ENCODE data around the gene UCN2. TPM values are rescaled to one million over a fixed set of nuclear protein-coding genes. Genes with fewer than 3 reads are reported as not detected.
A peak's percentile ranks its signal among the peaks of the same experiment; 100 is the strongest.
"Not testable (repeated sequence)": the region's sequence is repeated elsewhere in the genome, so short reads cannot be mapped to it uniquely, and the experiment has no call there.

The UCN2 gene
- total RNA-seq, 1 donor from 2014 or later = not detected

DNA sequence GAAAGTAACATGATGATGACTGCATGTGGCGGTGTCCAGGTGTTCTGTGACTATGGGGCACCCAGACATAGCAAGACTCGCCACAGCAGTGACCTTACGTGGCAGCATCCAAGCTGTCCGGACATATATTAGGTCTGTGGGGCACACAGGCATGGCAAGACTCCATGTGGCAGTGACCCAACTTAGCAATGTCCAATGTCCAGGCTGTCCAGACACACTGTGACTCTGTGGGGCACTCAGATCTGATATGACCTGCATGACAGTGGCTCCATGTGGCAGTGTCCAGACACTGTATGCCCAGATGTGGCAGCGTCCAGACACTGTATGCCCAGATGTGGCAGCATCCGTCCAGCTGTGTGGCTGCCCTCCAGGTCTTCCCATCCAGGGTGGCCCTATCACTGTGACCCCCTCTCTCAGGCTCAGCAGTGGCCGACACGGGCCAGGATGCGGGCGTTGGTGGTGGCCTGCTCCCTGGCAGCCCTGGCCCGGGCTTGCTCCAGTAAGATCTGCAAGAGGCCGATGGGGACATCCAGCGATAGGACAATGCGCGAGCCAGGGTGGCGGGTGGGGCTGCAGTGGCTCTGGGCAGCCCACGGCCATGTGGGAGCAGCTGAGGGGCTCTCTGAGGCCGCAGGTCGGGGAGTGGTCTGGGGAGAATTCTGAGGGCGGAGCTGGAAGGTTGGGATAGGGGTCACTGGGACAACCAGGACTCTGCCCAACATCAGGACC, 1.1 kb downstream of the UCN2 start:
- no peak for DNase-seq (ENCODE audit: low spot score)

DNA sequence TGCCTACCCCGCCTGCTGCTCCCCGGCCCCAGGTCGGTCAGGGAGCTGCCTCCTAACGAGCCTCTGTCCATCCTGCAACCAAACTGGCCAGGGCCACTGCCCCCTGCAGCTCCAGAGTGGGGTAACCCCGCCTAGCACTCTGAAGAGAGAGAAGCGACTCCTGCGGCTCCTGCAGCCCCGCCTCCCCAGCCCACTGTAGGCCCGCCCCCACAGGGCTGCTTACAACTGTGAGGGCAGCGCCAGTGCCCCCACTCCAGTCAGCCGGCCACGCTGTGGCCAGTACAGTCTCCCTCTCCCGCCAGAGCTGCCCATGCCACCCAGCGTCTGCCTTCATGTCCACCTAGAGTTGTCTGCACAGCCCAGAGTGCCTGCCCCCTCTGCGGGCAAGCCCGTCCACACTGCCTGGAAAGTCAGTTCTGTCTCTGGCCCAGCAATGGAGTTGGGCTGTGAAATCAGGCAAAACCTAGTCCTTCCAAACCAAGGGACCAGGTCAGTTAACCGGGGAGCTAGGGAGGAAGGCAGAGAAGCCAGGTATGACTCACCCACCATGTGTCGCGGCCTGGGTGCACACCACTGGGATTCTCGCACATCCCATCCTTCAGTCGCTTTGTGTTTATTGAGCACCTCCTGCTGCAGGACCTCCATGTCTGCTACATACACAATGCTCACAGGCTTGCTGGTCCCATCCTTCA, 2.4 kb downstream of the UCN2 start:
- peak; percentile 32 for DNase-seq (ENCODE audit: low spot score)

DNA sequence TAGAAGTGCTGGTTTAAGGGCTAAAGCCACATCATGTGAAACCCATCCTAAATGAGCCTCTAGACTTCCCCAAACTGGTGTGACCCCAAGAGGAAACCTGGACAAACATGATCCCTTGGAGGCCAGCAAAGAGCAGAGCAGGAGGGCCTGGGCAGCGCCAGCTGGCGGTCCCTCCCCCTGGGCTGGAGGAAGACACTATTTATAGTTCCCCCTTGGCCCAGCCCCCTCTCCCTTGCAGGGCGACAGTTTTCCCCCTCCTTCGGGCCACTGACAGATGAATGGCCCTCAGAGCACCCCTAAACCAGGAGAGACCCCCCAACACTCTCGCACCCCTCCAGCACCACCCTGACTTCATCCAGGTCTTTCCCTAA, 2.9 kb downstream of the UCN2 start:
- DNase-seq (ENCODE audit: low spot score) = no peak

DNA sequence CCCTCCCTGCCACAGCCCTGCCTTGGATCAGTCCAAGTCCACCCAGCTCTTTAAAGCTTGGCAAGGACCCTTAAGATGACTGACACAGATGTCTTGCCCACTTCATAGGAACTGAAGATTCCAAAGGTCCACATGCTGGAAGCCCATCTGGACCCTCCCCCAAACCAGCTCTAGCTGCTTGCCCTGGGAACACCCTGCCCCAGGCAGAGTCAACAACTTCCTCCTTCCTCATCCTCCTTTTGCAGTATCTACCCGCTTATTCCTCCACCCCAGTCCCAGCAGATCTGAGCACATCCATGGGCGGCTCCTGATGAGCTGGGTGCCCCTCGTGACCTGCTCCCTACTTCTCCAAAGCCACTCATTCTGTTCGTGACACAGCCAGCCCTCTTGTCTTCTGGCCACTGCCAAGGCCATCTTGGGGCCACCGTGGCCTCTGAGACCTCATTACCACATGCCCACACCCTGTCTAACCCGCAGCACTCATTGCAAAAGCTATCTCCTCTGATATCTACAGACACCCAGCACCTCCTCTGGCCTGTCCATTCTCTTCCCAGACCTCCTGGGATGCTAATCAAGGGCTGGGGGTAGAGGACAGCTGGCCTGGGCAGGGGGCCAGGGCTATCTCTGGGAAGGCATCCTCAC, 5.0 kb downstream of the UCN2 start:
- DNase-seq (ENCODE audit: low spot score) = no peak

DNA sequence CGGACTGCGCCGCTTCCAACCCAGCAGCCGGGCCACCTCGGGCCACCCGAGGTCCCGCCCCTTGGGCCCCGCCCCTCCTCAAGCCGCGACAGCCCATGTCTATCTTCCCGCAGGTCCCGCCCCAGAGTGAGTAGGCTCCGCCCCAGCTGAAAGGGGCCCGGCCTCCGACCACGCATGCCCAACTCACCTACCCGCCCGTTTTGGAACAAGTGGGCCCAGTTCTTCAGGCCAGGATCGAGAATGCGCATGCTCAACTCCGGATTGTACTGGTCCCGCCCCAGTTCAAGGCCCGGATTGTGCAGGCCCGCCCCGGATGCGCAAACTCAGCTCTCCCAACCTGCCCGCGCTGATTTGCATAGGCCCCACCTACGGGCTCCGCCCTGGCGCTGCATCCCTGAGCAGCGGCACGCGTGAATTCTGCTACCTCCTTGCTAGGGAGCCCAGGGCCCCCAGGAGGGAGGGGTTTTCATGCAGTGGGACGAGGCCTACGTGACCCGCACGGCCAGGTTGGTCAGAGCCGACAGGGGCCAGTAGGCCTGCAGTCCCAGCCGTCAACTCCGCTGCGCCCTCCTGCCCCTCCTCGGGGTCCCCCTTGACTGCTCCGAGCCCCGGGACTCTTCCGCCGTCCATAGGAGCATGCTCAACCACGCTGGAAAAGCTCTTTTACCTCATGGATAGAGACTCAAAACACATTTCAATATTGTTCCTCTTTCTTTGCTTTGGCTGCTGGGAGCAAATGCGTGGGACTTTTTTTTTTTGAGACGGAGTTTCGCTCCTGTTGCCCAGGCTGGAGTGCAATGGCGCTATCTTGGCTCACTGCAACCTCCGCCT, 6.6 kb downstream of the UCN2 start, which contains the start of gene PFKFB4:
PFKFB4 (minus strand) TSS at position 8 of the 831 bp plus-strand sequence. CDS start 26 bp downstream, outside the sequence.
- peak; percentile 100 for DNase-seq (ENCODE audit: low spot score)

DNA sequence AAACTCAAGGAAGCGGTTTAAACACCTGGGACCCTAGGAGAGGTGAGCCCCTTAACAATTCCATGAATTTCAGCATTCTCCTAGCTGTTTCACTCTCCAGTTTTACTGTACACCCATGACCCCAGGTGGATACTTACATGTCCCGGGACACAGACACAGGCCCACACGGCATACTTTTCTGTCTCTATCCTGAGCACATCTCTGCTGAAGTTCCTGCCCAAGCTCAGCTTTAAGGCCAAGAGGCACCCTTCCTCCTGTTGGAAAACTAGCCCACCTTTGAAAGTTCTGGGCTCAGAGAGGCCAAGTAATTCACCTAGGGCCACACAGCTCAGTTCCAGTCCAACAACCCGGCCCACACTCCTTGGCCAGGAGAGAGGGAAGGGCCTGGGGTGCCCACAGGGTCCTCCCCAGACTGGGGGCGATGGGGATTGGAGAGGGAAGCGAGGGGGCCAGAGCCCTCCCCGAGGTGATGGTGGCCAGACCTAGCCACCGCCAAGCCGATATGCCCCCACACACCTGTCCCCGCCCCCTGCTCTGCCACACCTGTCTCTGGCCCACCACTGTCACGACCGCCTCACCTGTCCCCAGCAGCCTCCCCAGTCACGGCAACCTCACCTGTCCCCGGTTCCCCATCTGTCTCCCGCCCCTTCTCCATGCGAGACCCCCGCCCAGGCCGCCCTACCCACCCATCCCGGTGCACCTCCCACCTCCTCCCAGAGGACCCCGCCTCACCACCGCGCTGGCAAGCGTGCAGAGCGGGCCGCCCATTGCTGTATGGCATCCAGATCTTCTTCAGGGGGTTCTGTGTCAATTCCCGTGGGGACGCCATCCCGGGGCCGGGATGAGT, 7.4 kb downstream of the UCN2 start:
- no peak for DNase-seq (ENCODE audit: low spot score)

DNA sequence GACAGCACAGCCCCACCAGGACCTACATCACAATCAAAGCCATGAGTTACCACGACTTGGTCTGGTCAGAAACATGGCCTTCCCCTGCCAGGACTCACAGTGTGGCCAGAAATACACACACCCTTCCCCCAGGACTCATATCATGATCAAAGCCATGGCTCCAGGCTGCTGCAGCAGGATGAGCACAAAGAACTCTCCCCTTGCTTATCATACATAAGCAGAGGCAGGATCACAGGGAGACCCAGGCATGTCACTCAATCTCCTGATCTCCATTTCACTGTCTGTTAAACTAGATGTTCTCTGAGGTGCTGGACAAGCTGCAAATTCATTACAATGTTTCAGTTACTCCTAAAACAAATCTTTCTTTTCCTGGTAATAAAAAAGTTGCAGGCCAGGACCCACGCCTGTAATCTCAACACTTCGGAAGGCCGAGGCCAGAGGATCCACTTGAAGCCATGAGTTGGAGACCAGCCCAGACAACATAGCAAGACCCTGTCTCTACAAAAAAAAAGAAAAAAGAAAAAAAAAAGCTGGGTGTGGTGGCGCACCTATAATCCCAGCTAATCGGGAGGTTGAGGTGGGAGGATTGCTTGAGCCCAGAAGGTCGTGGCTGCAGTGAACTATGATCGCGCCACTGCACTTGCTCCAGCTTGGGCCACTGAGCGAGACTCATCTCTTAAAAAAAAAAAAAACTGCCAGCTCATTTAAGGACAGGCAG, 8.2 kb downstream of the UCN2 start:
- DNase-seq (ENCODE audit: low spot score) = no peak

DNA sequence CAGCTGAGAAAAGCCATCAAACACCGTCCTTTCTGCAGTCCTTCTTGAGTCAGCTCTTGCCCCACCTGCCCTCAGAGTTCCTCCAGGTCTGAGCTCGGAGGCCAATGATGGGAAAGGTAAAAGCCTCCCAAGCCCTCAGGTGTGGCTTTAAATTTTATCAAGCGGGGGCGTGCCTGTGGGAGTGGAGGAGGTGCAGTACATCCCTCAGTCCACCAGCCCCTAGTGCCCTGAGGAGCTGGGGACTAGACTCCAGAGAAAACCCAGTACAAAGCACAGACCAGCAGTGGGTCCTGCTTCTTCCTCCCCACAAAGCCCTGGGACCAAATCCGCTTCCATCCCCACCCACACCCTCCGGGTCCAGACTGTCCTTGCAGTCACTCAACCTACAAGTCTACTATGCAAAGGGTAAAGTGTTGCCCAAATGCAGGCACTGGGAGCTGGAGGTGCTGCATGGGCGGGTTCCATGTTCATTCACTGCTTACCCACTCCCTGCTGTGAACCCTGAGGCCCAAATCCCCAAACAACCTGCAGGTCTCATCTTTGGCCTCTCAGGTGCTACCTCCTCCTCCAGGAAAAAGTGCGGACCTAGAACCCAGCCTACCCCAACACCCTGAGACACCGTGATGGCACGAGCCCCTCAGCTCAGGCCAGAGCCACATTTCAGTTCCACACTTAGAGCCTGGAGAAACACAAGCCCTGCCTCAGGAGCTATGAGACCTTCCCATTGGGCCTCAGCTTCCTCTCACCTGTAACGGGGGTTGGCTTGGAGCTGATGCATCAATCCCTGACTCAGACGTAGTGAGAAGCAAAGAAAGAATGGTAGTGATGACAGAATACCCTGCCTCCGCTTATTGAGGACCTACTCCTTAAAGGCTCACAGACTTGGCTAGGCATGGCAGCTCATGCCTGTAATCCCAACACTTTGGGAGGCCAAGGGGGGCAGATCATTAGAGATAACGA, 9.4 kb downstream of the UCN2 start:
- DNase-seq (ENCODE audit: low spot score) = no peak

DNA sequence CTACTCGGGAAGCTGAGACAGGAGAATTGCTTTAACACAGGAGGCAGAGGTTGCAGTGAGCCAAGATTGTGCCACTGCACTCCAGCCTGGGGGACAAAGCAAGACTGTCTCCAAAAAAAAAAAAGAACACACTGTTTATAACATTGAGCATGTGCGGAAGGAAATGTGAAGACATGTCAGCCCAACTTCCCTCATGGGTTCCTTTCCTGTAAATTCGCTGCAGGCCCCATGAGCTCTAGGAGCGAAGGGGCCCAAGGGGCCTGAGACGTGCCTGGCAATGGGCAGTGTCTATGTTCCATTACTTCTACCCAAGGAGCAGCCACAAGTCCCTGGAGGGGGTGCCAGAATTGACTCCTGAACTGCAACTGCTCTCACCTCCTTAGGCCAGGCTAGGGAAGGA, 10.2 kb downstream of the UCN2 start:
- no peak for DNase-seq (ENCODE audit: low spot score)

DNA sequence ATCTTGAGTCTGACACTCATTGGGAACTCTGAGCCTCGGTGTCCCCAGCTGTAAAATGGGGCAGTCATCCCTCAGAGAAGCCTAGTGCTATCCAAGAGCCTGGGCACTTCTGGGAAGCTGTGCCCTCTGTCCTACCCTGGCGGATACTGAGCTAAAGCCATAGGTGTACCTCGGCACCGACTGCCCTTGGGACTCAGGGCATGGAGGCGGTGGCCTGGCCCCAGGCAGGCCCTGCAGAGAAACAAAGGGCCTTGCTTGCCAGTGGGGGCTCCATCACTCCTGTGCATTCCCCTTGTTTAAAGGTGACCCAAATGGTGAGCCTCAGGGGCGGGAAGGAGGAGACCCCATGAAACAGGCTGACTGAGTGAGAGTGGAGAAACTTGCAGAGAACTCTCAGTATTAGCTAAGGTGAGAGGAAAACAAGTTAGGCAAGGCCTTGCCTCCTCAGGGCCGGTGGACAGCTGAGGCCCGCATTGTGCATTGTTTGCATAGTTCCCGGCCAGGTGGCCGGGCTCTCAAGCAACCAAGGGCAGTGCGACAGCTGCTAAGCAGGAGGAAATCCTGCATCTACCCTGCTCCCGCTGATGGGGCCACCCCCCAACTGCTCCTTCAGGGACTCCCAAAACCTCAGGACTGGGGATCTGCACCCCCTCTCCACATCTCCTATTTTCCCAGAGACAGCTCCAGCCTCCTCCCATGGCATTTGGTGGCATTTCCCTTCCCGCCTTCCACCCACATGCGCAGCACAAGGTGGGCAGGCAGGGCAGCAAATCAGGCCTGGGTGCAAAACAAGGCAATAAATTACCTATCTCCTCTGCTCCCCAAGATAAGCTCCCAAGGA, 11.2 kb downstream of the UCN2 start:
- no peak for DNase-seq (ENCODE audit: low spot score)

DNA sequence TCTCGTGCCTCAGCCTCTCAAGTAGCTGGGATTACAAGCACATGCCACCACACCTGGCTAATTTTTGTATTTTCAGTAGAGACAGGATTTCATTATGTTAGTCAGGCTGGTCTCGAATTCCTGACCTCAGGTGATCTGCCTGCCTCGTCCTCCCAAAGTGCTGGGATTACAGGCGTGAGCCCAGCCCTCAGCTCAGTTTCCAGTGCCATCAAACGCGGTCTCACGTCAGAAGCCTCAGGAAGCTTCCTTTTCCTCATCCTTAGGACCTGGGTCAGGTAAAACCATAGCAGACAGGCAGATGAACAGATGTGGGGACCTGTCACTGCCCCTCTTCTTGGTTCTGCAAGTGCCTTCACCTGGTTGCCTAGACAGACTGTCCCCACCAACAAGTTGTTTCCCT, 11.9 kb downstream of the UCN2 start:
- not testable (repeated sequence) for DNase-seq (ENCODE audit: low spot score)

DNA sequence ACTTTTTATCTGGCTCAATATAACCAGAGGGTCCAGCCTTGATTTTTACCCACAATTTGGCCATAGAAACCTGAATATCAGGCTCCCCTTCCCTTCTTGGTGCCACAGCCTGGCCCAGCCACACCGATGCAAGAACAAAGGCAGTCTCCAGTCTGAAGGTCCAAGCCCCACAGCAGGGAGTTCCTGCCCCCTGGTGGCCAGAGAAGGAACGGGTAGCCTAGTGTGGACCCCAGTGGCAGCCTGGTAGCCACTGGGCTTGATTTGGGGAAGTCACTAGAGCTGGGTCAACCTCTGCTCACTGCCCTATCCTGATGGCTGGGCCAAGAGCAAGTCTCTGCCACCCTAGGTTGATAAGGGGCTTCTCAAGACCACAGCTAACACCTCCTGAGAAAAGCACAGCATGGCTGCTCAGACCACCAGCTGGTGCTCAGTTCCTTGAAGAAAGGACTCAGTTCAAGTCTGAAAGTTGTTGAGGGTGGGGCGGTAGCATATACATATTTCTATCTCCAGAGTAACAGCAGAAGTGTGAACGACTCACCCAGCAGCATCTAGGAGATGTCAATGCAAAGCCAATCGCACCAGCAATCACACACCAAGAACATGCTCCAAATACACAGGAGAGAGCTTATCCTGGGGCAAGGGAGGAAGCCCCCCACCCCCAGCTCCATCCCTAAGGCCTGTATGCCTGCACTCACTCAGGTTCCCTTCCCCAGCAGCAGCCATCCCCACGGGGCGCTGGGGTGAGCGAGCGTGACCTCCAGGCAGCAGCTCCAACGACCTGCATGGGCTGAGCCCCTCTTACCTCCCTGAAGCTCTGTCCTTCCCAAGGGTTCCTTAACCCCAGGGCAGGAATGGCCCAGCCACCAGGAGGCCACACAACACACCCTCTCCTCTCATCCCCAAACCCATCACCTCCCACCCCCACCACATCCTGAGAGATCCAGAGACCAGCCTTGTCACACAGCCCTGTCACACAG, 14.6 kb downstream of the UCN2 start:
- DNase-seq (ENCODE audit: low spot score) = peak; percentile 88

DNA sequence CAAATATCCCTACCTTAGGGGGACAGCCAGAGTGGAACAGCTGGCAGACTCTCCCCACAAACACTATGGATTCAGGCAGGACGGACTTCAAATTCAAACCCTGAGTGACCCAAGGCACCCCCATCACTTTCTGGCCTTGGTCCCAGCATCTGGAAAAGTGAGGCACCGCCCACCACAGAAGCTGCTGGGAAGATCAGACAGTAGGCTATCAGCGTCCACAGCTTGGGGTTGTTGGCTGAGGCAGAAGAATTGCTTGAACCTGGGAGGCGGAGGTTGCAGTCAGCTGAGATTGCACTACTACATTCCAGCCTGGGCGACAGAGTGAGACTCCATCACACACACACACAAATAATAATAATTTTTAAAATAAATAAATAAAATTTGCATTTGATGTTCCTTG, 15.5 kb downstream of the UCN2 start:
- DNase-seq (ENCODE audit: low spot score) = no peak

DNA sequence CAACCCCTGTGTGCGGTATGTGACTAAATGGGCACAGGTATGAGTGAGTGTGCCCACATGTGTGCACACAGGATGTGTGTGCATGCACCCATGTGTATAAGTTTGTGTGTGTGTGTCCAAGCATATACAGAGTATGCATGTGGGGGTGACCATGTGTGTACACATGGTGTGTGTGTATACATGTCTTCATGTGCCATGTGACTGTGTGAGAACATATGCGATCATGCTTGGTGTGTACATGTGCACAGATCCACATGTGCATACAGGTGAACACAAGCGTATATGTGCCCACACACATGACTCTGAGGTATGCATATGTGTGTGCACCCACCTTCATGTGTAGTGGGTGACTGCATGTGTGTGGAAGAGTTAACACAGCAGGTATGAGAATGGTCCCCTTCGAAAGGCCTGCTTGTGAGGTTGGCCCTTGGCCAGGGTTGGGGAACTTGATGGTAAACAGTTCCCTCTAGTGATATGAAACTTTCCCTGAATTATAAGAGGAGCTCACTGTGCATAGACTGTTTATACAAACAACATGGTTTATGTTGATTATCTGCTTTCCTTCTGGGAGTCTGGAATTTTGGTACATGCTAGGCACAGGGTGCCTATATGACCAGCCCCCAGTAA, 17.3 kb downstream of the UCN2 start:
- no peak for DNase-seq (ENCODE audit: low spot score)

DNA sequence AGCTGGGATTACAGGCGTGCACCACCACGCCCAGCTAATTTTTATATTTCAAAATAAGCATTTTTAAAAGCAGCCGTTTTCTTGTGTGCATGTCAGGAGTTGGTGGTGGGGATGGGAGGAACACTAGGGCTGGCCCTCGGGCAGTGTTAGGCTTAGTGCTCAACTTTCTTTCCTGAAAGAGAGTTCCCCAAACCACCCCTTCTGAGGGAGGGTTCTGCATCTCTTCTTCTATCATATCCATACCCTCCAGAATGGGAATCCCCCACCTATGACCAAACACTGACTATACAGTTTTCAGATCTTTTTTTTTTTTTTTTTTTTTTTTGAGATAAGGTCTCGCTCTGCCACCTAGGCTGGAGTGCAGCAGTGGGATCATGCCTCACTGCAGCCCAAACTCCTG, 19.4 kb downstream of the UCN2 start:
- DNase-seq (ENCODE audit: low spot score) = no peak

DNA sequence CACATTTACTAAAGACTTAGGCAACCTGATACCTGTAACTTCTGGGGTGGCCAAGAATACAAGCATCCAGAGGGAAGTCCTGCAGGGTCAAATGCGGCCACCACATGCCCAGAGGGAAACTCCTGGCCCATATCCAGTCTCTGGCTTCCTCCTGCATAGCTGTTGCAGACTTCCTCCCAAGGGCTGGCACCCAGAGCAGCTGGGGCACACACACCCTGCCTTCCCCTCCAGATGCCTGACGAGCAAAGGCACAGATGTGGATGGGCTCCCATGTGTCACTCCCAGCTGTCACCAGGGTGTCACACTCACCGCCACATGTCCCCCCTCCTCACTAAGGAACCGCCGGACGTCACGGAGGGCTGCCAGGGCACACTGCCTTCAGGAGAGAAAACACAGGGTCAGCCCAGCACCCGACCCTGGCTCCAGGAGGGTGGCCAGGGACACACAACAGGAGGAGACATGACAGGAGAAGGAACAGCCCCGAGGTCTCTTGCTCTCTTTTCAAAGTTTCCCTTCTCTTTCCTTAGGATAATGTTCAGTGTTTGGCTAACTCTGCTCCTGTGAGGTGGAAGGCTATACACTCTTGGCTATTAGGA, 20.2 kb downstream of the UCN2 start:
- peak; percentile 17 for DNase-seq (ENCODE audit: low spot score)

Data from mucosa of gallbladder (tissue), 1 donor.